GM21825 (cell line): Measurements from ENCODE around the gene NYNRIN.
"Not testable (repeated sequence)": the region's sequence is repeated elsewhere in the genome, so short reads cannot be mapped to it uniquely, and the experiment has no call there.

ENCODE experiments used
- ATAC-seq: cut with Tn5 transposase; IDR thresholded peaks from one replicate; pipeline ENCODE4 v1.9.1; 2021; ENCODE audit warnings: mild to moderate bottlenecking, moderate library complexity; ENCODE audit not compliant: unreplicated experiment

NYNRIN gene

GRCh38 chr14:24442240-24443052 is 43.6 kb downstream of the NYNRIN start, which contains the start of gene SDR39U1:
Gene SDR39U1 (minus strand): TSS chr14:24442776. CDS start chr14:24442769, 7 bp downstream.
- peak; percentile 88 for ATAC-seq

DNA sequence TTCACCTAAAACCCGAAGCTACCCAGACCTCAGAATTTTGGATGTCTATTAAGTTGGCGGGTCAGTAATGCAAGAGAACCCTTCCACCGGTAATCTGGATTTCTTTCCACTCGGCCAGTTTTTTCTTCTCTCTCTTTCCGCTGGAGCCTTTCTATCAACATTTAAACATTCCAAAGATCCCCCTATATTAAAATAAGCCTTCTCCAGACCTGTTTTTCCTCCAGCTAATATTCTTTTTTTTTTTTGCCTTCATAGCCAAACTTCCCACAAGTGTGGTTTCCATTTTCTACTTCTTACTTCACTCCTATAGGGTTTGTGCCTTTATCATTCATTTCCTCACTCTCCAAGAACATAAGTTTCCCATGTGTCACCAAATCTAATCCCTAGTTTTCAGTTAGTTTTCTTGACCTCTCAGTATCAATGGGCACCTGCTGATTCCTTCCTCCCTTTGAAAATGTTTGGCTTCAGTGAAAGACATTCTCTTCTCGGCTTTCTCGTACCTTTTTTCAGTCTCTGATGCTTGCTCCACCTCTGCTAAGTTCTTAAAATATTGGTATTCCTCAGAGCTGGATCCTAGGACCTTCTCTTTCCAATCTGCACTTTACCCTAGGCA is 44.4 kb downstream of the NYNRIN start:
- no peak for ATAC-seq

DNA sequence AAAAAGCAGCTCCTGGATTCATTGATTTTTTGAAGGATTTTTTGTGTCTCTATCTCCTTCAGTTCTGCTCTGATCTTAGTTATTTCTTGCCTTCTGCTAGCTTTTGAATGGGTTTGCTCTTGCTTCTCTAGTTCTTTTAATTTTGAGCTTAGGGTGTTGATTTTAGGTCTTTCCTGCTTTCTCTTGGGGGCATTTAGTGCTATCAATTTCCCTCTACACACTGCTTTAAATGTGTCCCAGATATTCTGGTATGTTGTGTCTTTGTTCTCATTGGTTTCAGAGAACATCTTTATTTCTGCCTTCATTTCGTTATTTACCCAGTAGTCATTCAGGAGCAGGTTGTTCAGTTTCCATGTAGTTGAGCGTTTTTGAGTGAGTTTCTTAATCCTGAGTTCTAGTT is 52.0 kb downstream of the NYNRIN start:
- ATAC-seq: not testable (repeated sequence)

DNA sequence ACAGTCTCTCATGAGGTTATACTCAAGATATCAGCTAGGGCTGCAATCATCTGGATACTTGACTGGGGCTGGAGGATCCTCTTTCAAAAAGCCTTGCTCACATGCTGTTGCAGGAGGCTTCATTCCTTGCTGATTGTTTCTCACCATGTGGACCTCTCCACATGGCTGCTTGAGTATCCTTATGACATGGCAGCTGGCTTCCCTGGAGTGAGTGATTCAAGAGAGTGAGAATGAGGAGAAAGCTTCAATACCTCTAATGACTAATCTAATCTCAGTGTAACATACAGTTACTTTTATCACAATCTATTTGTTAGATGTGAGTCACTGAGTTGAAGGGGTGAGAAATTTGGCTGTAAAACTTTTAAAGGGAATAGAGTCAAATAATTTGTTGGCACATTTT is 58.2 kb downstream of the NYNRIN start:
- no peak for ATAC-seq

GRCh38 chr14:24458736-24459135 is 59.9 kb downstream of the NYNRIN start:
- no peak for ATAC-seq

GRCh38 chr14:24459331-24459730 is 60.5 kb downstream of the NYNRIN start:
- no peak for ATAC-seq

DNA sequence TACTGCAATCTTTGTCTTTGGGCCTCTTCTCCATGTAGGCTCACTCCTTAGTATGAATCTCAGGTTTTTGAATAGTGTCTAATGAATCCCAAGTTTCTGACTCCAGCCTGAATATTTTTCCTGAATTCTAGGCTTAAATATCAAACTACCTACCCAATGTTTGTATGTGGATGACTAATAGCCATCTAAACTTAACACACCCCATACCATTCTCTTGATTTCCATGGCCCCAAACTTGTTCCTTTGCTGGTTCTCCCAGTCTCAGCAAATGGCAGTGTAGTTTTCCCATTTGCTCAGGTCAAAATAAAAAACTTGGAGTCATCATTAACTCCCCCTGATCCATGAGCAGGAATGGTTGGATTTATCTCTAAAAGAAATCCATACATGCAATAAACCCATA is 62.5 kb downstream of the NYNRIN start:
- no peak for ATAC-seq

DNA sequence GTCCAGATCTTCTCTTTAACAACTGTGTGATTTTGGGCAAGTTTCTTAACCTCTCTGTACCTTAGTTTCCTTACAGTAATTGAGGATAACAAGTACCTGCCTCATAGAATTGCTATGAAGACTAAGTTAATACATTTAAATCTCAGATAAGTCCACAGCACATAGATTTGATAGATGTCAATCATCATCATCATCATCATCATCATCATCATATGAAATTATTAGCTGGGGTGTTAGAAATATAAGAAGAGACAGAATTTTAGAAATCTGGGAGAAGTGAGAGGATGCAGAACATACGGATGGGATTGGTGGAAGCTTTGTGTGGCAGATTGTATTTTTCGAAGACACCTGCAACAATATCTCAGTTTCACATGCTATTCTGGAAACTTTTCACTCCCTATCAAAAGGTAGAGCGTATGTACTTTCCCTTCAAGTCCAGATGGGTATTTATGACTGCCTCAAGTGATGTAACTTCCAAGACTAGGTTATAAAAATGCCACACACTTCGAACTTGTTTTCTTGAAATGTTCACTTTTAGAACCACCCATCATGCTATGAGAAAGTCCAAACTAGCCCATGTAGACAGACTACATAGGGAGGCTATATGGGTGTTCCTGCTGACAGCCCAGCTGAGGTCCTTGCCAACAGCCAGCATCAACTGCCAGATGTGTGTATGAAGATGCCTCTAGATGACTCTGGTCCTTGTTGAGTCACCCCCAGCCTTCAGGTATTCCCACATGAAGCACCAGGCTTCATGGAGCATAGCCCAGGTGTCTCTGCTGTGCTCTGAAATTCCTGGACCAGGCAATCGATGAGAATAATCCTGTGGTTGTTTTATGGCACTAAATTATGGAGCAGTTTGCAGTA is 64.4 kb downstream of the NYNRIN start:
- ATAC-seq: no peak

DNA sequence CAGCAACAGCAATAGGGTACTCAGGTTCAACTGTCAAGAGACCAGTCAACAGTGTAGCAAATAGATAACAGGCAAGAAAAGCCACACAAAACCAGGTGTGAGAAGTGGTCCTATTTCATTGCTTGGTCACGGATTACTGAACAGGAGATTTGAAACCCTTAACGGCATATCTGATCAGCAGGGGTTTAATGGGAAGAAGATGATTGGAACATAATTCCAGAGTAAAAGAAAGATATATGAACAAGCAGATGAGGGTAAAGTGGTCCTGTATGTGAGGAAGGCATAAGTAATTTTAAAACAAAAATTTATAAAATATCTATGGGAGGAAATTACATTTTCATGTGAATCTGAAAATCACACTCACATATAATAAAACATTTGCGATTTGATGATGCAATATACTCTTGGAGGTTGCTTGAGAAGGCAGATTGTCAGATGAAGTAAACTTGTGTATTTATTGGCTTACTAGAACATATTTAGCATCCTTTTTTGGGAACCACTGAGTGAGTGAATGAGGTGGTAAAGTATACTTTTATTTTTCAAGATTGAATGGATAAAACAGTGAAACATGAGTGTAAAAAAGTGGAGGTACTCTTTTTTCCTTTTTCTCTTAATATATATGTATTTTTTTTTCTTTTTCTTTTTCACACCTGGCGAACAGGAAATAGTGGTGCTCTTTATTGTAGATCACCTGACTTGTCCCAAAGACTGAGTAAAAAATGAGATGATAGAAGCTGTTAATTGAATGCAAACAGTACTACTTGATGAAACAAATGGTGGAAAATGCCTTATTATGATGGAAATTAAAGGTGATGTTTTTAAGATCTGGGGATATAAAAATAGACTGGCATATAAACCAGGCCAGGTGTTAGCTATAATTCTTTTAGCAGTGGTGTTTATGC is 65.3 kb downstream of the NYNRIN start:
- ATAC-seq: no peak

DNA sequence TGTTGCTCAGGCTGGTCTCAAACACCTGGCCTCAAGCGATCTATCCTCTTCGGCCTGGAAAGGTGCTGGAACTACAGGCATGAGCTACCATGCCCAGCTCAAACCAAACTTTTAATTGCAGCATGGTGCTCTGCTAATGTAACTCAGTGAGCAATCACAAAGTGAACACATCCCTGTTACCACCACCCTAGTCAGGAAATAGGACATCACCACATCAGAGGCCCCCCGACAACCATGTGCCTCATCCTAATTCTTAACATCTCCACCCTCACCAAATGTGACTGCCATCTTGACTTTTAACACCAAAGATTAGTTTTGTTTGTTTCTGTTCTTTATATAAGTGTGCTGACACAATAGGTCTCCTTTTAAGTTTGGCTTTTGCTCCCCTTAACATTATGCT is 66.6 kb downstream of the NYNRIN start:
- no peak for ATAC-seq

DNA sequence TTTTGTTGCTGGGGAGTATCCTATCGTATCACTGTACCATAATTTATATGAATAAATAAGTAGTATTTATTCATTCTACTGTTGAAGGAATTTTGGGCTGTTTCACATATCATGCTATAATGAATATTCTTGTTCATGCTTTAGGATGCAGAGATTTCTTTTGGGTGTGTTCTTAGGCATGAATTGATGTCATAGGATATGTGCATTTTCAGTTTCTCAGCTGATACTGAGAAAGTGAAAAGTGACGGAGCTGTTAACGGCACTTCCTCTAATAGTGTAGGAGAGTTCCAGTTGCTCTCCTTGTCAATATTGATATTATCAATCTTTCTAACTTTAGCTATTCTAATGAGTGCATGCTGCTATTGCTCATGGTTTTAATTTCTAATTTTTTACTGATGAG is 67.0 kb downstream of the NYNRIN start:
- no peak for ATAC-seq
